Neuron (in vitro differentiated cells): Measurements from ENCODE around the gene ADGRA3.

Source experiments
- H2AFZ ChIP-seq: one replicate; pipeline ENCODE4 v1.6.1; 2013; ENCODE audit warnings: low read depth, mild to moderate bottlenecking, inconsistent platforms, low read length, moderate library complexity
- H3K27me3 ChIP-seq: one replicate; pipeline ENCODE4 v1.6.1; 2013; ENCODE audit warnings: low read length; ENCODE audit not compliant: insufficient read depth
- H3K36me3 ChIP-seq: one replicate; pipeline ENCODE4 v1.6.1; 2013; ENCODE audit warnings: low read length; ENCODE audit not compliant: insufficient read depth
- H3K4me1 ChIP-seq: one replicate; pipeline ENCODE4 v1.6.1; 2013; ENCODE audit warnings: low read length; ENCODE audit not compliant: insufficient read depth
- H3K4me3 ChIP-seq: 2 replicates; pipeline ENCODE4 v1.5.1; 2013; ENCODE audit warnings: mild to moderate bottlenecking, low read length, moderate library complexity
- H3K9me3 ChIP-seq: one replicate; pipeline ENCODE4 v1.6.1; 2013; ENCODE audit warnings: low read length

The ADGRA3 gene

GRCh38 chr4:22465349-22465748 lies 50.5 kb downstream of the ADGRA3 start:
- H3K9me3 ChIP-seq, result peaks cover 4% of the 10 kb centered on the region
- no peaks in the 10 kb centered on the region for H3K4me1 ChIP-seq
- no peak overlapping the region for H2AFZ ChIP-seq
- no peak overlapping the region for H3K4me3 ChIP-seq
- peaks cover 12% of the 10 kb centered on the region for H3K36me3 ChIP-seq
- no peaks in the 10 kb centered on the region for H3K27me3 ChIP-seq

DNA sequence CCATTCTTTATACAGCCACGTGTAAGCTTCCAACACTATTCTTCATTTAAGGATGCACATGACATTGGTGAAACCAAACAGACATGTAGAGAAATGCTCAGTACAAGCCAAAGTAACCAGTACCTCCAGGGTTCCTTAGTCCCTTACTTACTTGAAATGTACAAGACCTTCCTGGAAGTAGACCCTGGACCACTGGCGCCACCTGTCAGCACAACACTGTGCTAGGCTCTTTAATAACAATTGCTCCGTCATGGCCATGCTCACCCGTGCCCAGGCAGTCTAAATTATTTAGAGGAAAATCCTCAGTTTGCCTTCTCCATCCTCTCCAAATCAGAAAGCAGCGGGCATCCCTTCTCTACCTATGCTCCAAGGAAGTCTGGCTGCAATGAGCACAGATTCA lies 52.7 kb downstream of the ADGRA3 start:
- H3K4me3 ChIP-seq, result no peak overlapping the region
- no peak overlapping the region for H2AFZ ChIP-seq
- peaks cover 4% of the 10 kb centered on the region for H3K9me3 ChIP-seq
- H3K36me3 ChIP-seq, result peaks cover 7% of the 10 kb centered on the region
- no peaks in the 10 kb centered on the region for H3K4me1 ChIP-seq
- no peaks in the 10 kb centered on the region for H3K27me3 ChIP-seq

- no peaks in the 10 kb centered on the region for H3K4me1 ChIP-seq
- peaks cover 9% of the 10 kb centered on the region for H3K36me3 ChIP-seq
- peaks cover 4% of the 10 kb centered on the region for H3K9me3 ChIP-seq
- no peaks in the 10 kb centered on the region for H3K27me3 ChIP-seq
- H3K4me3 ChIP-seq, result no peak overlapping the region
- H2AFZ ChIP-seq, result no peak overlapping the region
These were observed 53.2 kb downstream of the ADGRA3 start for GRCh38 chr4:22462688-22463087.

DNA sequence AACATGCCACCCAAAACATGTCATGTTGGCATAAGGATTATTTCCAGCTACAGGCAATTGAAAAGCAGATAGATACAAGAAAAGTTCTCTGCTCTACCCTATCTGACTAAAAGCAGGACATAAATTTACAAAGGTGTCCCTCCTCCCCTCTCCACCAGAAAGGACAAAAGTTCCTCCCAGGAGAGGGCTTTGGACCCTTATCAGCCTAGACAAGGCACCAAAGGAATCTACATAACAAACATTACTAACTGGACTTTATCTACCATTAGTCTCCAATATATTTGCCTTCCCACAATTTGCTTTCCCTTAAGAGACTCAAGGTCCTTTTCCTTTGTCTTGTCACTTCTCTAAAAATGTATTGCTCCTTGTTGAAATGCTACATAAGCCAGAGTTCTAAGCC lies 55.6 kb downstream of the ADGRA3 start:
- Histone ChIP-seq H2AFZ (no peak overlapping the region), H3K27me3 (no peaks in the 10 kb centered on the region), H3K36me3 (peaks cover 13% of the 10 kb centered on the region), H3K9me3 (no peaks in the 10 kb centered on the region), H3K4me1 (no peaks in the 10 kb centered on the region), H3K4me3 (no peak overlapping the region)

DNA sequence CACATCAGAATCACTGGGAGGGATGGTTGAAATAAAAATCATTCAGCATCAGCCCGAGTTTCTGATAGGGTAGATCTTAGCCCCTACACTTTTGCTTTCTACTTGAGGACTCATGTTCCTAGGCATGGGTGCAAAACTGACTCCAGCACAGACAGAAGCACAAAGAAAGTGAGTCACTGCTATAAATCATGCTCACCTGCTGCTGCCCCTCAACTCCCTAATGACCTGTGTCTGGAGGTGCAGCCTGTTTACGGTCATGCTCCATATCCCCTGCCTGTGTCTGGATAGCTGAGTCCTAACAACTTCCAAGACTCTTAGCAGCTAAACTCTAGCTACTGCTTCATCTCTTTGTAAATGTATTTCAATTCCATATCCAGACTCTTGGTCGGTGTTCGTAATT lies 57.8 kb downstream of the ADGRA3 start:
- no peaks in the 10 kb centered on the region for H3K27me3 ChIP-seq
- H3K36me3 ChIP-seq, result peaks cover 22% of the 10 kb centered on the region
- H3K4me3 ChIP-seq, result no peak overlapping the region
- no peak overlapping the region for H2AFZ ChIP-seq
- no peaks in the 10 kb centered on the region for H3K9me3 ChIP-seq
- no peaks in the 10 kb centered on the region for H3K4me1 ChIP-seq

GRCh38 chr4:22457348-22457747 lies 58.5 kb downstream of the ADGRA3 start:
- Histone ChIP-seq H2AFZ (no peak overlapping the region), H3K4me1 (no peaks in the 10 kb centered on the region), H3K4me3 (no peak overlapping the region), H3K9me3 (no peaks in the 10 kb centered on the region), H3K36me3 (peaks cover 27% of the 10 kb centered on the region), H3K27me3 (no peaks in the 10 kb centered on the region)

DNA sequence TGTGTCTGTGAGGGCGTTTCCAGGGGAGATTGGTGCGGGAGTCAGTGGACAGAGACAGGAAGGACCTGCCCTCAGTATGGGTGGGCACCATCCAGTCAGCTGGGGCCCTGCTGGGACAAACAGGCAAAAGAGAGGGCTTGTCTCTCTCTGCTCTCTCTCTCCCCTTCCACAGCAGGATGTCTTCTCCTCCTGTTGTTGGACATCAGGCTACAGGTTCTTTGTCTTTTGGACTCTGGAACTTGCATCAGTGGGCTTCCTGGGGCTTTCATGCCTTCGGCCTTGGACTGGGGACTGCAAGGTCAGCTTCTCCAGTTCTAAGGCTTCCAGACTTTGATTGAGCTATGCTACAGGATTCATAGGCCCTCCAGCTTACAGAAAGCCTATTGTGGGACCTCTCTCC lies 59.6 kb downstream of the ADGRA3 start:
- Histone ChIP-seq H2AFZ (no peak overlapping the region), H3K27me3 (no peaks in the 10 kb centered on the region), H3K4me3 (no peak overlapping the region), H3K9me3 (no peaks in the 10 kb centered on the region), H3K36me3 (peaks cover 35% of the 10 kb centered on the region), H3K4me1 (no peaks in the 10 kb centered on the region)

DNA sequence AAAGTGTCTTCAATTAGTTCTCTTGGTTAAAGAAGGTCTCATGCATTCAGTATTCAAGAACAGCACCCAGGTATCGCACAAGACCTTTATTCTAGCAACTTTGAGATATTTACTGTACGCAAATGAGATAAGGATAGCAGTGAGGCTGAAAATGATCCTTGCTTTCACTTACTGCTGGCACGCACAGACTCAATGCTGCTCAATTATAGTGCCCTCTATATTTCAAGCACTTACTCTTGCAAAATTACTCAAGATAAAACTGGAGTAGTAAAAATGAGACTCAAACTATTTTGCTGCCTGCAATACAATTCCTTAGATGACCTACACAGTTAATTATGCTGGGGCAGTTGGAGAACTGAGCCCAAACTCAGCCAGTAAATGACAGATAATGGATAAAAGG lies 60.9 kb downstream of the ADGRA3 start:
- Histone ChIP-seq H2AFZ (no peak overlapping the region), H3K36me3 (peaks cover 35% of the 10 kb centered on the region), H3K9me3 (no peaks in the 10 kb centered on the region), H3K27me3 (no peaks in the 10 kb centered on the region), H3K4me3 (no peak overlapping the region), H3K4me1 (no peaks in the 10 kb centered on the region)

GRCh38 chr4:22454216-22454838 lies 61.5 kb downstream of the ADGRA3 start:
- no peak overlapping the region for H2AFZ ChIP-seq
- no peaks in the 10 kb centered on the region for H3K9me3 ChIP-seq
- H3K36me3 ChIP-seq, result peaks cover 40% of the 10 kb centered on the region
- no peak overlapping the region for H3K4me3 ChIP-seq
- no peaks in the 10 kb centered on the region for H3K4me1 ChIP-seq
- H3K27me3 ChIP-seq, result no peaks in the 10 kb centered on the region

DNA sequence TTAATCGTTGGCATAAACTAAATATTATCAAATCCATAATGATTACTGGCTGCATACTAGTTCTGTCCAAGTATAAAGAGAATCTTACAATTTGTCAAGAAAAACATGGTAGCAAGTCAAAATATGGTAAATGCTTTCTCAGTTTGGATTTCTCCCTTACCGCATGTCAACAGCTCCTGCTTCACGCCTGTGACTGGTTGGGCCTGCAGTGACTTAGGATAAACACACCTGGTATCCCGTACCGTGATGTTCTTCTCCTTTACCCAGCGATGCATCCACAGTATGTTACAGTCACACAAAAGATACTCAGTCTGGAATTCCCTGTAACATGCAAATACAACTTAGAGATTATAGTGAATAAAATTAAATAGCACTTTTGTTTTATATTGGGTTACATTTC lies 71.1 kb downstream of the ADGRA3 start:
- no peaks in the 10 kb centered on the region for H3K9me3 ChIP-seq
- H2AFZ ChIP-seq, result no peak overlapping the region
- H3K4me3 ChIP-seq, result no peak overlapping the region
- no peaks in the 10 kb centered on the region for H3K27me3 ChIP-seq
- H3K36me3 ChIP-seq, result peaks cover 67% of the 10 kb centered on the region
- no peaks in the 10 kb centered on the region for H3K4me1 ChIP-seq

GRCh38 chr4:22442956-22443355 lies 72.9 kb downstream of the ADGRA3 start:
- Histone ChIP-seq H3K27me3 (no peaks in the 10 kb centered on the region), H2AFZ (no peak overlapping the region), H3K4me3 (no peak overlapping the region), H3K4me1 (no peaks in the 10 kb centered on the region), H3K9me3 (no peaks in the 10 kb centered on the region), H3K36me3 (peaks cover 66% of the 10 kb centered on the region)

- Histone ChIP-seq H2AFZ (no peak overlapping the region), H3K36me3 (peaks cover 71% of the 10 kb centered on the region), H3K9me3 (no peaks in the 10 kb centered on the region), H3K27me3 (no peaks in the 10 kb centered on the region), H3K4me1 (no peaks in the 10 kb centered on the region), H3K4me3 (no peak overlapping the region)
These were observed 74.9 kb downstream of the ADGRA3 start for GRCh38 chr4:22440999-22441398.

- no peak overlapping the region for H3K4me3 ChIP-seq
- no peaks in the 10 kb centered on the region for H3K9me3 ChIP-seq
- H3K4me1 ChIP-seq, result no peaks in the 10 kb centered on the region
- H3K27me3 ChIP-seq, result no peaks in the 10 kb centered on the region
- peaks cover 71% of the 10 kb centered on the region for H3K36me3 ChIP-seq
- H2AFZ ChIP-seq, result no peak overlapping the region
These were observed 75.9 kb downstream of the ADGRA3 start for GRCh38 chr4:22439947-22440346.

- Histone ChIP-seq H3K4me3 (no peak overlapping the region), H3K27me3 (no peaks in the 10 kb centered on the region), H3K4me1 (no peaks in the 10 kb centered on the region), H3K9me3 (no peaks in the 10 kb centered on the region), H2AFZ (no peak overlapping the region), H3K36me3 (peaks cover 46% of the 10 kb centered on the region)
These were observed 80.2 kb downstream of the ADGRA3 start for GRCh38 chr4:22435652-22436051.
